Activated CD4-positive, alpha-beta T cell treated with anti-CD3 and anti-CD28 coated beads for 36 hours (primary cell): ENCODE data around the gene TDP1. TPM values are rescaled to one million over a fixed set of nuclear protein-coding genes. Genes with fewer than 3 reads are reported as not detected.
A peak's percentile ranks its signal among the peaks of the same experiment; 100 is the strongest.

Experiments used
- ATAC-seq: fragments of 200-7000 bp; cut with Tn5 transposase; one replicate; pipeline ENCODE4 v1.10.0; 2021; ENCODE audit warnings: mild to moderate bottlenecking, moderate library complexity
- CTCF ChIA-PET: fragments of 350-600 bp; sonication (Branson Sonifier 250); formaldehyde crosslinking; loops from one replicate; lab custom pipeline; 2021; ENCODE audit warnings: antibody characterized with exemption; lab: Charles Lee
- POLR2A ChIA-PET: fragments of 350-600 bp; sonication (Branson Sonifier 250); formaldehyde crosslinking; loops from one replicate; lab custom pipeline; 2021; ENCODE audit warnings: antibody characterized with exemption, inconsistent platforms; lab: Charles Lee
- DNase-seq: peaks from one replicate; pipeline ENCODE4 v3.0.0-alpha.2; 2020
- H3K27ac Mint-ChIP-seq: one replicate; pipeline ENCODE4 v1.8.0; 2021; ENCODE audit warnings: mixed read lengths
- H3K27me3 Mint-ChIP-seq: one replicate; pipeline ENCODE4 v1.8.0; 2021; ENCODE audit warnings: mixed read lengths
- H3K36me3 Mint-ChIP-seq: one replicate; pipeline ENCODE4 v1.8.0; 2021; ENCODE audit warnings: low read depth, mixed read lengths
- H3K4me1 Mint-ChIP-seq: one replicate; pipeline ENCODE4 v1.8.0; 2021; ENCODE audit warnings: mixed read lengths
- H3K4me3 Mint-ChIP-seq: one replicate; pipeline ENCODE4 v1.8.0; 2021; ENCODE audit warnings: mild to moderate bottlenecking, moderate library complexity, mixed read lengths
- H3K9me3 Mint-ChIP-seq: one replicate; pipeline ENCODE4 v1.8.0; 2021; ENCODE audit warnings: low read depth, mixed read lengths
- intact Hi-C, 2 experiments: fragments of 100-400 bp; cut with DNase I in 1 of 2; cut with micrococcal nuclease in 1 of 2; formaldehyde crosslinking; loops; one replicate each; pipeline versions ENCODE4 v1.14.2 to v1.15.1; 2022 to 2024; cut with DNase I, micrococcal nuclease
- total RNA-seq, 2 experiments: library from RNA; stranded (reverse); gene quantifications; one replicate each; pipeline ENCODE4 v1.2.3, GENCODE V29; 2021

Gene TDP1
- total RNA-seq, 2 experiments from 2014 or later: 101 to 108 TPM

DNA sequence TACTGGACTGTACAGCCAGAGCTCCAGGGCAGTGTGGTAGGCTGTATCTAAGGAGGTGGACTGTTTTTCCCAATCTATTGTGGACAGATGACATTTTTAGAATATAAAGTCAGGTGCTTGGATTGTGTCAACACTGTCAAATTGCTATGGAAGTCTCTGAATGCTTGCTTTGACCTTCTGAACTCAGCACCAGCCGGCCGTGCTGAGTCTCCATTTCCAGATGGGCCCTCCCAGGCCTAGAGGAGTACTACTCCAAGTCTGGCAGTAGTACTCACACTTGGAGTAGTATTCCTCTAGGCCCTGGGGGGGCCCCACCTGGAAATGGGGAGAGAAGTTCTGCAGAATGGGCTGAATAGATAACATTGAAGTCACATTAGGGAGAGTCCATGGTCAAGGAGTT, 89.9 kb downstream of the TDP1 start:
- no peak overlapping the region for H3K4me3 Mint-ChIP-seq
- ChIA-PET CTCF (no interaction called here), POLR2A (no interaction called here)
- ATAC-seq (no peak), DNase-seq (no peak)
- H3K27me3 Mint-ChIP-seq: no peaks in the 10 kb centered on the region
- H3K9me3 Mint-ChIP-seq: no peaks in the 10 kb centered on the region
- peaks cover 15% of the 10 kb centered on the region for H3K4me1 Mint-ChIP-seq
- H3K27ac Mint-ChIP-seq: no peak overlapping the region
- intact Hi-C loops: no loop called here
- peaks cover 54% of the 10 kb centered on the region for H3K36me3 Mint-ChIP-seq

DNA sequence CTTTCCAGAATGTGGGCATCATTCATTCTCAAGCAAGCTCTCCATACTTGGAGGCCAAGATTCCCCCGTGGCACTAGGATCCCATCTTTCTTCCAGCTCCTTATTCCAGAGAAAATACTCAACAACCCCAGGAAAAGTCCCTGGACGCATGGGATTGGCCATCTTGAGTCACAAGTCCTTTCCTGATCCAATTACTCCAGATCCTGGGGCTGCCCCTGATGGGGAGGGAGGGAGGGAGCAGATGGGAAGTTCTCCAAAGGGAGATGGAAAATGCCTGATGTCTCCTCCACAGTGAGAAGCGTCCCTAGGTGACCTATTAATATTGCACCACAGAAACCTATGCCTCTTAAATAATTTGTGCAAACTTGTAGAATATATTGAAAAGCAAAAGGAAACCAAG, 93.7 kb downstream of the TDP1 start:
- Mint-ChIP-seq H3K9me3 (no peaks in the 10 kb centered on the region), H3K4me1 (peaks cover 4% of the 10 kb centered on the region), H3K27me3 (peaks cover 22% of the 10 kb centered on the region), H3K4me3 (no peak overlapping the region), H3K27ac (no peak overlapping the region), H3K36me3 (peaks cover 23% of the 10 kb centered on the region)
- POLR2A ChIA-PET: no interaction called here
- intact Hi-C loops: no loop called here
- DNase-seq (no peak), ATAC-seq (no peak)
- CTCF ChIA-PET: no interaction called here

DNA sequence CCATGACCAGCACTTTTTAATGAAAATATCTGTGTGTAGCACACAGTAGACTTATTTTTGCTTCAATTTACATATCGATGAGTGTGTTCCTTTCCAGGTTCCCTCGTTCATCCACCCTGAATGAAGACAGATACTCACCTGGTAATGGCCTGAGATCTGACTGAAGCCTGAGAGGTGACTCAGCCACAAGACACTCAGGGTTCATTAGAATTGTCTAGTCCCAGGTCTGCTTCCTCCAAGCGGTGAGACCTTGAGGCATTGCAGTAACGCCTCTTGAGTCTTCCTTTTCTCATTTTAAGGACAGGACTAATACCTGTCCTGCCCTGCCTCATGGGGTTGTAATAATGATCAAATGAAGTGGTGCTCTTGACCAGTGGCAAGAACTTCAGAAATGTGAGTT, 94.5 kb downstream of the TDP1 start:
- no peak overlapping the region for H3K27ac Mint-ChIP-seq
- no peak overlapping the region for H3K4me3 Mint-ChIP-seq
- peaks cover 4% of the 10 kb centered on the region for H3K4me1 Mint-ChIP-seq
- H3K9me3 Mint-ChIP-seq: no peaks in the 10 kb centered on the region
- no peak for ATAC-seq
- intact Hi-C loops: loop anchor here (5.0 to 10.0 kb wide), 2 partner anchors 107 to 185 kb away; no protein-coding TSS in a partner anchor
- peaks cover 16% of the 10 kb centered on the region for H3K36me3 Mint-ChIP-seq
- peaks cover 30% of the 10 kb centered on the region for H3K27me3 Mint-ChIP-seq
- CTCF ChIA-PET: interaction anchor here (1.2 kb wide), 1 partner anchor 15 kb away, joined by 4 read pairs; no protein-coding TSS in a partner anchor
- POLR2A ChIA-PET: no interaction called here
- no peak for DNase-seq

DNA sequence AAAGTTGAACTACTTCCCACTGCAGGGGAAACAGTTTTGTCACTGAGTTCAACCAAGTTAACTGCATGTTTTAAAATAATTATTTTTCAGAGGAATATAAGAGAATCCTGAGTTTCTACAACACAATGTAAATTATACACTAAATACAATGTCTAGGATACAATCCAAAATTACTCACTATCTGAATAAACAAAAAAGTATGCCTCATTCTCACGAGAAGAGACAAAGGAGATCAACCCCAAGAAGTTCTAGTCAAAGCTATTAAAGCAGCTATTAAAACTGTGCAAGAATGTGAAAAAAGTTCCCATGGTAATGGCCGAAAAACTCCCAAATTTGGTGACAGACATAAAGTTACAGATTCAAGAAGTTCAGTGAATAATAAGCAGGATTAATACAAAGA, 97.3 kb downstream of the TDP1 start:
- H3K9me3 Mint-ChIP-seq: no peaks in the 10 kb centered on the region
- no peak overlapping the region for H3K27ac Mint-ChIP-seq
- intact Hi-C loops: loop anchor here (5.0 to 10.0 kb wide), 2 partner anchors 104 to 182 kb away; no protein-coding TSS in a partner anchor
- H3K36me3 Mint-ChIP-seq: peaks cover under 1% of the 10 kb centered on the region
- POLR2A ChIA-PET: no interaction called here
- no peaks in the 10 kb centered on the region for H3K4me1 Mint-ChIP-seq
- DNase-seq: no peak
- no peak for ATAC-seq
- CTCF ChIA-PET: interaction anchor here (0.8 to 1.4 kb wide), 2 partner anchors 8 to 10 kb away, joined by 3 read pairs; no protein-coding TSS in a partner anchor
- H3K4me3 Mint-ChIP-seq: no peak overlapping the region
- H3K27me3 Mint-ChIP-seq: peaks cover 46% of the 10 kb centered on the region

DNA sequence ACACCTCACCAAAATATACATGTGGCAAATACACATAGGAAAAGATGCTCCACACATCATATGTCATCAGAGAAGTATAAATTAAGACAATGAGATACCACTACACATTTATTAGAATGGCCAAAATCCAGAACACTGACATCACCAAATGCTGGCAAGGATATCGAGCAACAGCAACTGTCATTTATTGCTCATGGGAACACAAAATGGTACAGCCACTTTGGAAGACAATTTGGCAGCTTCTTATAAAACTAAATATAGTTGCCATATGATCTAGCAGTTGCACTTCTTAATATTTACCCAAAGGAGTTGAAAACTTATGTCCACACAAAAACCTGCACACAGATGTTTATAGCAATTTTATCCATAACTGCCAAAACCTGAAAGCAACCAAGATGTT, 99.1 kb downstream of the TDP1 start:
- H3K9me3 Mint-ChIP-seq: no peaks in the 10 kb centered on the region
- ChIA-PET POLR2A (interaction anchor here (0.6 kb wide), 1 partner anchor 1531 kb away, joined by 3 read pairs; no protein-coding TSS in a partner anchor), CTCF (interaction anchor here (0.5 to 1.0 kb wide), 2 partner anchors 116 to 118 kb away, joined by 3 to 4 read pairs; no protein-coding TSS in a partner anchor)
- no peak overlapping the region for H3K4me3 Mint-ChIP-seq
- DNase-seq (no peak), ATAC-seq (no peak)
- intact Hi-C loops: loop anchor here (5.0 to 10.0 kb wide), 2 partner anchors 102 to 180 kb away; no protein-coding TSS in a partner anchor
- no peaks in the 10 kb centered on the region for H3K36me3 Mint-ChIP-seq
- H3K27ac Mint-ChIP-seq: no peak overlapping the region
- H3K27me3 Mint-ChIP-seq: peaks cover 59% of the 10 kb centered on the region
- H3K4me1 Mint-ChIP-seq: peaks cover 7% of the 10 kb centered on the region

DNA sequence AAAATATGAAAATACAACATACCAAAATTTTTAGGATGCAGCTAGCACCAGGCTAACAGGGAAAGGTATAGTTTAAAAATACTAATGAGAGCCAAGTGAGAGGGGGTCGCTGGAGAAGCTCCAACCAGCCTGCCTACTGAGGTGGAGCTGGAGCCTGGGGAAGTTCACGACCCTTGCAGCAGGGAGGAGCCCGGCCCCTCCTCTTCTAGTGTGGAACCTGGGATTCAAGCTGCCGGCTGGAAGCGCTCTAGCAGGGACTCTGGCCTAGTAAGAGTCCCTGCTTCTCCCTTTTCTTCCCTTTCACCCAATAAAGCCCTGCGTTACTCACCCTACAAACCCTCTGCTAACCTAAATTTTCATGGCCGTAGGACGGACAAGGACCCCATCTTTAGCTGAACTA, 101.1 kb downstream of the TDP1 start:
- ATAC-seq (no peak), DNase-seq (no peak)
- Mint-ChIP-seq H3K27ac (no peak overlapping the region), H3K4me3 (no peak overlapping the region), H3K36me3 (no peaks in the 10 kb centered on the region), H3K4me1 (peaks cover 15% of the 10 kb centered on the region), H3K9me3 (no peaks in the 10 kb centered on the region), H3K27me3 (peaks cover 60% of the 10 kb centered on the region)
- POLR2A ChIA-PET: no interaction called here
- CTCF ChIA-PET: interaction anchor here (0.6 kb wide), 1 partner anchor 20 kb away, joined by 3 read pairs; no protein-coding TSS in a partner anchor
- intact Hi-C loops: loop anchor here in 1 of 2 experiments (10.0 kb wide), 1 partner anchor 178 kb away; no protein-coding TSS in a partner anchor

DNA sequence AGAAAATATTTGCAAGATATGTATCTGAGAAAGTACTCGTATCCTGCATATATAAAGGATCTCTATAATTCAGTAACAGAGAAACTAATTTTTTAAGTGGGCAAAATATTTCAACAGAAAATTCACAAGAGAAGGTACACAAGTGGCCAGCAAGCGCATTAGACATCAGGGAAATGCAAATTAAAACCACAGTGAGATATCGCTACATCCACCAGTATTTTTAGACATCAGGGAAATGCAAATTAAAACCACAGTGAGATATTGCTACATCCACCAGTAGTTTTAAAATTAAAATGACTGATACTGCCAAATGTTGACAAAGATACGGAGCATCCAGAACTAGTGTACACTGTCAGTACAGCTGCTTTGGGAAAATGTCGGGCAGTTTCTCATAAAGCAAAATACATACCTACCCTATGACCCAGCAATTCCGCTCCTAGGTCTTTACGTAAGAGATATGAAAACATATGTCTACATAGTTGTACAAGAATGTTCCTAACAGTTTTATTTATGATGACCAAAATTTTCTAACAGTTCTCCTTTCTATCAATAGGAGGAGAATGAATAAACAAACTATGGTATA, 103.2 kb downstream of the TDP1 start:
- Mint-ChIP-seq H3K36me3 (no peaks in the 10 kb centered on the region), H3K4me3 (no peak overlapping the region), H3K9me3 (no peaks in the 10 kb centered on the region), H3K27ac (no peak overlapping the region), H3K27me3 (peaks cover 65% of the 10 kb centered on the region), H3K4me1 (peaks cover 24% of the 10 kb centered on the region)
- intact Hi-C loops: loop anchor here in 1 of 2 experiments (10.0 kb wide), 1 partner anchor 176 kb away; no protein-coding TSS in a partner anchor
- no peak for ATAC-seq
- no peak for DNase-seq
- ChIA-PET CTCF (interaction anchor here (0.6 kb wide), 1 partner anchor 1033 kb away, joined by 3 read pairs; no protein-coding TSS in a partner anchor), POLR2A (no interaction called here)

DNA sequence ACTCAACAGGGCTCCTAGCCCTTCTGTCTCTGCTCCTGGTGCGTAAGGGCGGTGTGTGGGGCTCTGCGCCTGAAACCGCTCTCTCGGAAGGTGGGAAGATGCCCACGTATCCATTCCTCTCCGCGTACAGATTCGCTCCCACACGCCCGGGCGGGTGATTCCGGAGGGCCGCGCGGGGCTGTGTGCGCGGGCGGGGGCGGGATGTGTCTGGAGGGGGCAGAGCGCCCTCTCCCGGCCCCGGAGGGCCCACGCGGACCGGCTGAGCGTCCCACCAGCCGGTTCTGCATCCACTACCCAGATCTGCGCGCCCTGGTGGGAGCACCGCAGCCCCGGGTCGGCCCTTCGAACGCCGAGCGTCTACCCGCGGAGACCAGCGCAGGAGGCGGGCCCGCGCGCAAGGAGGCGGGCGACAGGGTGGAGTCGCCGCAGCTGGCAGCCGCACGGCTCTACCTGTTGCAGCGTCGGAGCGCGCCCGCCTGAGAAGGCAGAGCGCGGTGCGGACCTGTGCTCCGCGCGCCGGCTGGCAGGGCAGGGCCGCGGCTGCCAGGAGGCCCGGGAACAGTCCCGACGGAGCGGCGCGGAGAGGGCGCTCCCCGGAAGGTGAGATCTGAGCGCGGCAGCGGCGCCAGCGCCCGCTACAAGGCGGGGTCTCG, 104.7 kb downstream of the TDP1 start:
- Mint-ChIP-seq H3K36me3 (no peaks in the 10 kb centered on the region), H3K27me3 (peaks cover 64% of the 10 kb centered on the region), H3K4me3 (peak overlapping the region; percentile 64), H3K9me3 (no peaks in the 10 kb centered on the region), H3K4me1 (peaks cover 24% of the 10 kb centered on the region), H3K27ac (no peak overlapping the region)
- POLR2A ChIA-PET: interaction anchor here (1.1 kb wide), 1 partner anchor 1482 kb away, joined by 5 read pairs; no protein-coding TSS in a partner anchor
- DNase-seq (peak; percentile 77), ATAC-seq (peak; percentile 86)
- intact Hi-C loops: loop anchor here (1.0 to 5.0 kb wide), 5 partner anchors 87 to 175 kb away; partner anchors contain the start of genes EFCAB11 (in 1 of the 2) and TDP1 (in 1 of the 2)
- CTCF ChIA-PET: interaction anchor here (0.6 to 1.6 kb wide), 6 partner anchors 74 to 1021 kb away, joined by 3 to 4 read pairs (median 3); partner anchors contain the start of gene EFCAB11

DNA sequence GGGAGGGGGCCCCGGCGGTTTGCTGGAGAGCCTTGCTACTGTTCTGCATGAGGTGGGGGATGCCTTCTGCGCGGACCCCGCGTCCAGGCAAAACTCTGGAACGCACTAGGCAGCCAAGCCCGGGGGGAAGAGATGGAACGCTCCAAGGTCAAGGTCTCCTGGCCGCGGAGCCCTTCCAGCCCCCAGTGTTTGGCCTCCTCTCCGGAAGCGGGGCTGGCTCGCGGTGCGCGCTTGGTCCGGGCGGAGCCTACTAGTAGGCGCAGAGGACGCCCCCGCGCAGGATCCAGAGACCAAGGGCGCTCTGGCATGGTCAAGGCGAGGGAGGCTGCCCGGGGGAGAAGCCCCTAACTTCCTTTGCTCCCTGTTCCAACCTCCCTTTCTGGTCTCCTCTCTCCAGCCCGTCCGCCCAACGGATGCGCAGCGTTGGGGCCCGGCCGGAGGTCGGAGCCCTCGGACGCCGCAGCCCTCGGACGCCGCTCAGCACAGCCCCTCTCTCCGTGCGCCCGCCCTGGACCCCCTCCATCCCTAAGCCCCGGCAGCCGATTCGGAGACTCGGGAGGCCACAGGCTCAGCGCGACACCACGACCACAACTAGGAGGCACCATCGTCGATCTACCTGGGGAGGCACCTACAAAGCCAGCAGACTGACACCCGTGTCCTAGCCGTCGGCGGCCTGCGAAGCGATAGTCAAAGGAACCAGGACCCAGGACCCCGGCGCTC, 105.4 kb downstream of the TDP1 start:
- Mint-ChIP-seq H3K27ac (no peak overlapping the region), H3K27me3 (peaks cover 61% of the 10 kb centered on the region), H3K4me3 (peak overlapping the region; percentile 64), H3K9me3 (no peaks in the 10 kb centered on the region), H3K4me1 (peaks cover 24% of the 10 kb centered on the region), H3K36me3 (no peaks in the 10 kb centered on the region)
- ChIA-PET POLR2A (interaction anchor here (1.1 kb wide), 1 partner anchor 1483 kb away, joined by 5 read pairs; no protein-coding TSS in a partner anchor), CTCF (interaction anchor here (0.7 to 1.6 kb wide), 5 partner anchors 75 to 172 kb away, joined by 3 to 5 read pairs (median 4); no protein-coding TSS in a partner anchor)
- ATAC-seq (no peak), DNase-seq (peak; percentile 26)
- intact Hi-C loops: loop anchor here (1.0 to 5.0 kb wide), 5 partner anchors 88 to 174 kb away; partner anchors contain the start of genes EFCAB11 (in 1 of the 2) and TDP1 (in 1 of the 2)

DNA sequence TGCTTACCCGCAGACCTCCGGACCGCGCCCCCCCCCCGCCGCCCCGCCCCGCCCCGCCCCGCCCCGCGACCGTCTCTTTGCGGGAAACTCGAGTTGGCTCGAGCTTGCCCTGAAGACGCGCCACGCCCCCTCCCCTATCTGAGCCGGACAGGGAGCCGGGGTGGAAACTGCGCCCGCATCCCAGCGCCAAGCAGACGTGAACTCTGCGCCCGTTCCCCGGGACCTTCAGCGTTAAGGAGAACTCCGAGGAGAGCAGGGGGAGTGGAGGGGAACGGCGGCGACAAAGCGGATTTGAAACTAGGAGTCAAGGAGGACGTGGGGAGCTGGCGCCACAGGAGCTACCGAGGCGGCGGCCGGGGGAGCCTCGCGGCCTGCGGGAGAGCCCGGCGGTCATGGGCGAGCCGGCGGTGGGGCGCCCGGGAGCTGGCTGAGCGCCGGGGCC, 106.0 kb downstream of the TDP1 start, which contains the start of gene KCNK13:
Gene KCNK13 (plus strand): TSS at position 310 of the 442 bp plus-strand sequence. CDS start 212 bp downstream, outside the sequence.
- Mint-ChIP-seq H3K27ac (no peak within 1 kb of the TSS), H3K36me3 (no peaks in the 10 kb centered on the region), H3K27me3 (peaks cover 59% of the 10 kb centered on the region), H3K4me3 (peak within 1 kb of the TSS; percentile 64), H3K4me1 (peaks cover 24% of the 10 kb centered on the region), H3K9me3 (no peaks in the 10 kb centered on the region)
- DNase-seq (peak; percentile 22), ATAC-seq (no peak)
- intact Hi-C loops: loop anchor here in 1 of 2 experiments (5.0 kb wide), 1 partner anchor 104 kb away; the partner anchor contains the start of gene TDP1
- ChIA-PET POLR2A (no interaction called here), CTCF (interaction anchor here (0.7 to 1.3 kb wide), 5 partner anchors 18 to 818 kb away, joined by 3 to 5 read pairs (median 3); no protein-coding TSS in a partner anchor)
